ENCODE data around the gene ZNF397.

ZNF397 gene

GRCh38 chr18:35193316-35193715, 47.5 kb upstream of the ZNF397 start:
- no peaks in the 10 kb centered on the region for H3K9me2 ChIP-seq (replicated peaks; ENCODE audit: insufficient read depth, low read length)
- H3K79me2 ChIP-seq (ENCODE audit: insufficient read depth, low read length): no peaks in the 10 kb centered on the region
- no peak overlapping the region for H3K9ac ChIP-seq (ENCODE audit: low read length)
- no peak overlapping the region for H3K27ac ChIP-seq (ENCODE audit: low read depth, low read length)
- no peak overlapping the region for H3K4me3 ChIP-seq (ENCODE audit: insufficient read depth, low read length, poor library complexity, severe bottlenecking)
- H2AFZ ChIP-seq (ENCODE audit: low read depth, low read length, severe bottlenecking): no peak overlapping the region
- no peaks in the 10 kb centered on the region for H3K36me3 ChIP-seq (ENCODE audit: low read length)
- H3K9me3 ChIP-seq (ENCODE audit: insufficient read depth, low read length): no peaks in the 10 kb centered on the region
- H3K27me3 ChIP-seq (ENCODE audit: low read length): no peaks in the 10 kb centered on the region
- TF ChIP-seq EZH2phosphoT487 (conservative IDR thresholded peaks at IDR 0.05; ENCODE audit: low read length): no peak
- TF ChIP-seq, protein P1, sequence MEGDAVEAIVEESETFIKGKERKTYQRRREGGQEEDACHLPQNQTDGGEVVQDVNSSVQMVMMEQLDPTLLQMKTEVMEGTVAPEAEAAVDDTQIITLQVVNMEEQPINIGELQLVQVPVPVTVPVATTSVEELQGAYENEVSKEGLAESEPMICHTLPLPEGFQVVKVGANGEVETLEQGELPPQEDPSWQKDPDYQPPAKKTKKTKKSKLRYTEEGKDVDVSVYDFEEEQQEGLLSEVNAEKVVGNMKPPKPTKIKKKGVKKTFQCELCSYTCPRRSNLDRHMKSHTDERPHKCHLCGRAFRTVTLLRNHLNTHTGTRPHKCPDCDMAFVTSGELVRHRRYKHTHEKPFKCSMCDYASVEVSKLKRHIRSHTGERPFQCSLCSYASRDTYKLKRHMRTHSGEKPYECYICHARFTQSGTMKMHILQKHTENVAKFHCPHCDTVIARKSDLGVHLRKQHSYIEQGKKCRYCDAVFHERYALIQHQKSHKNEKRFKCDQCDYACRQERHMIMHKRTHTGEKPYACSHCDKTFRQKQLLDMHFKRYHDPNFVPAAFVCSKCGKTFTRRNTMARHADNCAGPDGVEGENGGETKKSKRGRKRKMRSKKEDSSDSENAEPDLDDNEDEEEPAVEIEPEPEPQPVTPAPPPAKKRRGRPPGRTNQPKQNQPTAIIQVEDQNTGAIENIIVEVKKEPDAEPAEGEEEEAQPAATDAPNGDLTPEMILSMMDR (IDR thresholded peaks at IDR 0.05; ENCODE audit: insufficient read depth, low read length, poor library complexity, severe bottlenecking): no peak
- no peak overlapping the region for H3K4me2 ChIP-seq (ENCODE audit: low read depth, low read length, poor library complexity, severe bottlenecking)
- no peaks in the 10 kb centered on the region for H4K20me1 ChIP-seq (ENCODE audit: low read depth, low read length)
- H3F3A ChIP-seq (ENCODE audit: insufficient read depth): no peaks in the 10 kb centered on the region

DNA sequence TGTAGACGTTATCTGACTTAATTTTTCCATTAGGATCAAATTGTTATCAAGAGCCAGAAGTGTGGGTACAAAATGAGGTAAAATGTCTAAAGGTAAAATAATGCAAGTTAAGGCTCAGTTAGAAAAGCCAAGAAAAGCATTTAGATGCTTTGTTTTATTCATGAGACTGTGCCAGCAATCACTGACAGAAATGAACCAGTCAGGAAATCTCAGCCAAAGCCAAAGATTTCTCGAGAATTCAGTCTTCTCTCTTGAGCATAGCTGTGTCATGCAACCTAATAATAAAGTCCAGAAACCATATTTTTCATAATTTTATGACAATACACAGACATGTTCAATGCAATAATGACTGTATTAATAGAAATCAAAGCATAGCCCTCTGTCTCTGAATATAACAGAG, 43.5 kb upstream of the ZNF397 start:
- TF ChIP-seq EZH2phosphoT487 (conservative IDR thresholded peaks at IDR 0.05; ENCODE audit: low read length): no peak
- TF ChIP-seq, protein P1 (IDR thresholded peaks at IDR 0.05; ENCODE audit: insufficient read depth, low read length, poor library complexity, severe bottlenecking): no peak
- Histone ChIP-seq H3K9me2 (replicated peaks; ENCODE audit: insufficient read depth, low read length) (no peaks in the 10 kb centered on the region), H3K36me3 (ENCODE audit: low read length) (no peaks in the 10 kb centered on the region), H3K9me3 (ENCODE audit: insufficient read depth, low read length) (no peaks in the 10 kb centered on the region), H3K27me3 (ENCODE audit: low read length) (no peaks in the 10 kb centered on the region), H3K27ac (ENCODE audit: low read depth, low read length) (no peak overlapping the region), H2AFZ (ENCODE audit: low read depth, low read length, severe bottlenecking) (no peak overlapping the region), H3K9ac (ENCODE audit: low read length) (no peak overlapping the region), H3K4me2 (ENCODE audit: low read depth, low read length, poor library complexity, severe bottlenecking) (no peak overlapping the region), H3K79me2 (ENCODE audit: insufficient read depth, low read length) (no peaks in the 10 kb centered on the region), H4K20me1 (ENCODE audit: low read depth, low read length) (no peaks in the 10 kb centered on the region), H3K4me3 (ENCODE audit: insufficient read depth, low read length, poor library complexity, severe bottlenecking) (no peak overlapping the region), H3F3A (ENCODE audit: insufficient read depth) (no peaks in the 10 kb centered on the region)

DNA sequence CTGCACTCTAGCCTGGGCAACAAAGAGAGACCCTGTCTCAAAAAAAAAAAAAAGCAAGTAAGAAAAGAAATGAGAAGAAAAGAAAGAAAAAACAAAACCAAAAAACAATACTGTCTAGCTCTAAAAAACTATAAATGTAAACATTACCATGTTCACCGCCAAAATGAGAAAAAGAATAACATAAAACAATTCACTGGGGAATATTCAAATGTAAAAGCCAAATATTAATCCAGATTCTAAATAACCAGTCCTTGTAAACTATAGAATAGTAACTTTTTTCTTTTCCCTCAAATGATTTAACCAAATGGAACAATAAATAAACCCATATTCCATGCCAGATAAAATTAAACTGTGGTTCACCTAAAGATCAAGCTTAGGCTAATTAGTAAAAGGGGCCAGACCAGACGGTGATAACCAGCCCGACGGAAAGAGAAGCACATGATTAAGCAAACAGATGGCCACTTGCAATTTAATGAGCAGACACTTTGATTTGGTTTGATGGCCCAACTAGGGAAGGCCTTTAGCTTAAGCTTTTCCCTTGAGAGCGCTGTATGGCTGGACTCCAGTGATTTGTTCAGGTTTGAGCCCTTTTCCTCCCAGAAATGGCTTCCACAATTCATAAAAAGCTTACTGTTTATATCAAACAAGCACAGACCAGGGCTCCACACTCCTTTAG, 39.4 kb upstream of the ZNF397 start:
- H3K4me2 ChIP-seq (ENCODE audit: low read depth, low read length, poor library complexity, severe bottlenecking): no peak overlapping the region
- no peak overlapping the region for H3K9ac ChIP-seq (ENCODE audit: low read length)
- H3K9me2 ChIP-seq (replicated peaks; ENCODE audit: insufficient read depth, low read length): no peaks in the 10 kb centered on the region
- 0 out of 2 replicates have a peak, but pooled peaks cover 3% of the 10 kb centered on the region for H3K36me3 ChIP-seq (ENCODE audit: low read length)
- 0 out of 2 replicates have a peak, but pooled peaks cover 6% of the 10 kb centered on the region for H3K9me3 ChIP-seq (ENCODE audit: insufficient read depth, low read length)
- H2AFZ ChIP-seq (ENCODE audit: low read depth, low read length, severe bottlenecking): no peak overlapping the region
- no peaks in the 10 kb centered on the region for H3K79me2 ChIP-seq (ENCODE audit: insufficient read depth, low read length)
- no peaks in the 10 kb centered on the region; the same call in 1 of the 2 replicates for H3K27me3 ChIP-seq (ENCODE audit: low read length)
- no peaks in the 10 kb centered on the region for H3F3A ChIP-seq (ENCODE audit: insufficient read depth)
- no peaks in the 10 kb centered on the region for H4K20me1 ChIP-seq (ENCODE audit: low read depth, low read length)
- TF ChIP-seq EZH2phosphoT487 (conservative IDR thresholded peaks at IDR 0.05; ENCODE audit: low read length): no peak
- TF ChIP-seq, protein P1 (IDR thresholded peaks at IDR 0.05; ENCODE audit: insufficient read depth, low read length, poor library complexity, severe bottlenecking): no peak
- no peak overlapping the region for H3K4me3 ChIP-seq (ENCODE audit: insufficient read depth, low read length, poor library complexity, severe bottlenecking)
- H3K27ac ChIP-seq (ENCODE audit: low read depth, low read length): no peak overlapping the region
